BLaER1 treated with 17β-estradiol and CSF1 and Interleukin-3, amounts not matched to agents 10 nM and 100 nM (cell line): ENCODE results near the gene SNX18.

Experiments
- H3K27ac ChIP-seq, 11 experiments: shearing (Covaris generic); formaldehyde crosslinking; 2 replicates each; pipeline ENCODE4 v1.8.1; 2022
- H3K27me3 ChIP-seq, 11 experiments: shearing (Covaris generic); formaldehyde crosslinking; 2 replicates each; pipeline ENCODE4 v1.8.1; 2022
- H3K36me3 ChIP-seq, 11 experiments: shearing (Covaris generic); formaldehyde crosslinking; 2 replicates each; pipeline ENCODE4 v1.8.1; 2022
- H3K4me1 ChIP-seq, 10 experiments: shearing (Covaris generic); formaldehyde crosslinking; 2 replicates each; pipeline ENCODE4 v1.8.1; 2022
- H3K4me2 ChIP-seq, 11 experiments: shearing (Covaris generic); formaldehyde crosslinking; 2 replicates each; pipeline ENCODE4 v1.8.1; 2022
- H3K4me3 ChIP-seq, 10 experiments: shearing (Covaris generic); formaldehyde crosslinking; 2 replicates each; pipeline ENCODE4 v1.8.1; 2022
- H3K9ac ChIP-seq, 11 experiments: shearing (Covaris generic); formaldehyde crosslinking; 2 replicates each; pipeline ENCODE4 v1.8.1; 2022
- H3K9me3 ChIP-seq, 11 experiments: shearing (Covaris generic); formaldehyde crosslinking; replicated peaks in 1 of 11; 2 replicates each; pipeline ENCODE4 v1.8.1; 2022
- H4K20me1 ChIP-seq, 11 experiments: shearing (Covaris generic); formaldehyde crosslinking; 2 replicates each; pipeline ENCODE4 v1.8.1; 2022
- Cebpa-rat ChIP-seq, 11 experiments: shearing (Covaris generic); IDR thresholded peaks; 2 replicates each; pipeline ENCODE4 v1.8.1; 2022

SNX18 gene

DNA sequence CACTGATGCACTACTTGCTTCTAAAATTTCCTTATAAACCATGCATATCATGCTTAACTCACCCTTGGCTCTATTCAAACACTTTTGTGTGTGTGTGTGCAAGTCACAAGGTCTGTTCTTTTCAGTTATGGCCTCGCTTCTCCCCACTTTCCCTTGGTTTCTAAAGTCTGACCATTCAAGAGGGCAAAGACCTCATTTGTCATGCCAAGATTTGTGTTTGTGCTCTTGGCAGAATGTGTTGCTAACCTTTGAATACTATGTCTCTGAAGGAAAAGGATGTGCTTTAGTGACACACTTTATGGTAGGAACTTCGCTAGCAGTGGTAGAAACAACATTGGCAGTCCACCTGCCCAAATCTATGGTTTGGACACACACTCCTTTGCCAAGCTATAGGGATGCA is 50.4 kb downstream of the SNX18 start:
- peaks cover 0 to 7% (median 0%) of the 10 kb centered on the region in 10 experiments; a peak in 3 of 20 replicates for H3K4me1 ChIP-seq
- no peak overlapping the region for H3K4me2 ChIP-seq
- H3K36me3 ChIP-seq, result 0 out of 22 replicates have a peak, but pooled peaks cover 0 to 6% (median 0%) of the 10 kb centered on the region in 11 experiments
- no peaks in the 10 kb centered on the region for H4K20me1 ChIP-seq
- H3K4me3 ChIP-seq, result no peak overlapping the region
- H3K9ac ChIP-seq, result no peak overlapping the region
- TF ChIP-seq Cebpa-rat (IDR thresholded peaks at IDR 0.05), result no peak
- no peak overlapping the region for H3K27ac ChIP-seq
- H3K27me3 ChIP-seq, result no peaks in the 10 kb centered on the region
- H3K9me3 ChIP-seq, result peaks cover 0 to 14% (median 0%) of the 10 kb centered on the region in 11 experiments; a peak in 9 of 22 replicates

DNA sequence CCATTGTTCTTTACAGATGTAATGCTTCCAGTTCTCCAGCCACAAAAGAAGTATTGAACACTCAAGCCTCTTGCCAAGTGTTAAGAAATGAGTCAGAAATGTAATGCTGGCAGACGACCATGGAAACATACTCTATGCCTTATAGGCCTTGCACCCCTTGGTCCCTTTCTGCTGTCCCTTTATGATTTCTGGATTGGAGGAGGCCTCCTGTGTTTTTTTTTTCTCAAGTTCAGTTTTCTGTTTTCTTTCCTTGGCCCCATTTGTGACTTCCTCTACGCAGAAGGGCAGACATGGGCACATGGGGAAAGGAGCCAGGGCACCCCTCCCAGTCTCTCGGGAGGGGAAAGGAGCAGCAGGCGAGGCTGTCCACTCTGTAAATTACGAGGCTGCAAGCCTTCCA is 53.4 kb downstream of the SNX18 start:
- H3K4me3 ChIP-seq, result no peak overlapping the region
- peak overlapping the region in 2 of 11 experiments; percentile 22 to 52; a peak in 4 of 22 replicates for H3K4me2 ChIP-seq
- H4K20me1 ChIP-seq, result no peaks in the 10 kb centered on the region
- peaks cover 0 to 14% (median 0%) of the 10 kb centered on the region in 11 experiments; a peak in 9 of 22 replicates for H3K9me3 ChIP-seq
- no peak overlapping the region for H3K9ac ChIP-seq
- 0 out of 22 replicates have a peak, but pooled peaks cover 0 to 6% (median 0%) of the 10 kb centered on the region in 11 experiments for H3K36me3 ChIP-seq
- H3K27me3 ChIP-seq, result no peaks in the 10 kb centered on the region
- H3K27ac ChIP-seq, result no peak overlapping the region
- H3K4me1 ChIP-seq, result peaks cover 0 to 18% (median 0%) of the 10 kb centered on the region in 10 experiments; a peak in 3 of 20 replicates
- TF ChIP-seq Cebpa-rat (IDR thresholded peaks at IDR 0.05), result no peak

DNA sequence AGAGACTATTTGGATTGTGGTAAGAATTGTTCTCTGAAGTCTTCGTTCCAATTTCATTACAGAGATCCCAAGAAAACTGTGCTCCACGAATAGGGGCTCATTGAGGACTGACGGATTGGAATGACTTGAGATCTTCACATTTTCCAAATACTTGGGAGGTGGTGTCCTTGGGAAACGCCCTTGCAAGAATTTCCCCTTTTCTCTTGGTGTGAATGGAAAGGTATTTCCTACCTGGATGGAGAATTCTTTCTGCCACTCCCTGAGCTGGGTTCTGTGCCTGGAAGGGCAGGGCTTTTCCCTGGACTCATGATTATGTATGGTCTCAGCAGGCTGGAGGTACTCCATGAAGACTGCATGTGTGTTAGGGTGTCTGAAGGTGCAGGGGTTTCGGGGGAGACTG is 53.9 kb downstream of the SNX18 start:
- Histone ChIP-seq H3K9me3 (peaks cover 0 to 14% (median 0%) of the 10 kb centered on the region in 11 experiments; a peak in 9 of 22 replicates), H3K4me3 (no peak overlapping the region), H3K36me3 (0 out of 22 replicates have a peak, but pooled peaks cover 0 to 6% (median 0%) of the 10 kb centered on the region in 11 experiments), H3K27me3 (no peaks in the 10 kb centered on the region), H3K27ac (no peak overlapping the region), H3K4me2 (no peak overlapping the region), H3K9ac (no peak overlapping the region), H3K4me1 (peaks cover 0 to 21% (median 0%) of the 10 kb centered on the region in 10 experiments; a peak in 3 of 20 replicates), H4K20me1 (no peaks in the 10 kb centered on the region)
- no peak for TF ChIP-seq Cebpa-rat (IDR thresholded peaks at IDR 0.05)

GRCh38 chr5:54573812-54574489 is 56.4 kb downstream of the SNX18 start:
- no peak overlapping the region for H3K27ac ChIP-seq
- H3K36me3 ChIP-seq, result no peaks in the 10 kb centered on the region
- H4K20me1 ChIP-seq, result no peaks in the 10 kb centered on the region
- no peak for TF ChIP-seq Cebpa-rat (IDR thresholded peaks at IDR 0.05)
- peaks cover 0 to 46% (median 2%) of the 10 kb centered on the region in 10 experiments; a peak in 9 of 20 replicates for H3K4me1 ChIP-seq
- H3K27me3 ChIP-seq, result no peaks in the 10 kb centered on the region
- H3K9me3 ChIP-seq, result no peaks in the 10 kb centered on the region
- no peak overlapping the region for H3K4me3 ChIP-seq
- H3K4me2 ChIP-seq, result peak overlapping the region in 2 of 11 experiments; percentile 13 to 40; a peak in 3 of 22 replicates
- no peak overlapping the region for H3K9ac ChIP-seq

- Histone ChIP-seq H3K9me3 (no peaks in the 10 kb centered on the region), H4K20me1 (no peaks in the 10 kb centered on the region), H3K4me2 (peak overlapping the region in 5 of 11 experiments; percentile 15 to 63 (median 43); a peak in 7 of 22 replicates), H3K9ac (no peak overlapping the region), H3K4me1 (peaks cover 0 to 75% (median 6%) of the 10 kb centered on the region in 10 experiments; a peak in 10 of 20 replicates), H3K27ac (peak overlapping the region in 1 of 11 experiments; percentile 0; a peak in 1 of 22 replicates), H3K4me3 (no peak overlapping the region), H3K36me3 (no peaks in the 10 kb centered on the region), H3K27me3 (no peaks in the 10 kb centered on the region)
- no peak for TF ChIP-seq Cebpa-rat (IDR thresholded peaks at IDR 0.05)
These were observed 60.0 kb downstream of the SNX18 start for GRCh38 chr5:54577528-54577927.

DNA sequence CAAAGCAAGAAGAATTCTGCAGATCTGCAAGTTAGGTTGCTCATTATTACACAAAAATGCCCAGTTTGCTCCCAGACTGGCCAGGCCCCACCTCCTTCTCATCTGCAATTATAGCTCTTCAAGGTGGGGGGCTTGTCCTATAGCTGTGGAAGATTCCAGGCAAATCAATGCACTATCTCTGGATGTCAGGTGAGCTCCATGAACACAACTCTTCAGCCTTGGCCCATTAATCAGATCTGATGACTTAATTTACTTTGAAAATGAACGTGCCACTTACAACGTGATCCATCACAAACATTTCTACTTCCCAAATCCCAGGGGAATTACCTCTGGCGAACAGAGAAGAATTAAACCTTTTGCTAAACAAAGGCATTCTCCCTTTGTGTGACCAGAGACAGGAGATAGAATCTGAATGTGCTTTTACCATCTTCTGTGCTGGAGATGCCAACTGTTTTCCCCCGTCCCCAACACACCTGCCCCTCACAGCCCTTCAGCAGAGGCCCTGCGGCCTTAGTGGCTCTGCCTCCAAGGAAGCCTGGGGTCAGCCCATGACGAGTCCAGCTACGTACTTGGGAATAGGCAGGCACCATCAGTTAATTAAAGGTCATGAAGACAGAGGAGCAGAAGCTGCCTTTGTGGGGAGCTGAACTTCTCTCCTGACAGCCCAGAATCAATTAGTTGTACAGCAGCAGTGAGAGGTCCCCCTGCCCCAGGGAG is 60.5 kb downstream of the SNX18 start:
- Histone ChIP-seq H4K20me1 (no peaks in the 10 kb centered on the region), H3K27me3 (no peaks in the 10 kb centered on the region), H3K27ac (peak overlapping the region in 1 of 11 experiments; percentile 0; a peak in 1 of 22 replicates), H3K4me3 (no peak overlapping the region), H3K4me2 (peak overlapping the region in 4 of 11 experiments; percentile 15 to 63 (median 50); a peak in 7 of 22 replicates), H3K9ac (no peak overlapping the region), H3K4me1 (peaks cover 0 to 80% (median 6%) of the 10 kb centered on the region in 10 experiments; a peak in 10 of 20 replicates), H3K36me3 (no peaks in the 10 kb centered on the region), H3K9me3 (no peaks in the 10 kb centered on the region)
- TF ChIP-seq Cebpa-rat (IDR thresholded peaks at IDR 0.05), result no peak

DNA sequence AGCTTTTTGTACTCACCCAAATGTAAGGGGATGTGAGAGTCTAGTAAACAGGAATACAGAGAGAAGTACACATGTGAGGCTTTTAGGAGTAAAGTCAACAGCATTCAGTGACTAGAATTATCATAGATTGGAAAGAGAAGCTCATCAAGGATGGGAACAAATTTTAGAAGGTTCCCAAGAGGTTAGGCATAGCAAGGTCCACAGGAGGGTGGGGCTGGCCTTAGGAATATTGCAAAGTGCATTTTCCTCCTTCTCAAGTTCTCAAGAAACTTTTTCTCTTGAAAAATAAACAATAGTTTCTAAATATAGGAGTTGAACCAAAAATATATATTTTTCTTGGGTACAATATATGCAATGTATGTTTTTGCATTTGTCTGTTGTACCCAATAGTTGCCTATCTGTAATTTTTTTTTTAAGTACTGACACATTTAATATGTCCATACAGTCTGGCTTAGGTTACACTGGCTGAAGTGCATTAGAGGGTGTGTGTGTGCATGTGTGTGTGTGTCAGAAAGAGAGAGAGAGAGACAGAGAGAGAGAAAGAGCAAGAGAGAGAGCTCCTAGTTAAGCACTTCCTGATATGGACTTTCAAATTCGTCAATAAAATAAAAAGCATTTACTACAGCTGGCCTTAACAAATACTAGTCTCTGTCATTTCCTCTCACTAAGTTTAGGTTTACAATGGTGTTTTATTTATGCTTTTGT is 62.2 kb downstream of the SNX18 start:
- no peaks in the 10 kb centered on the region for H3K27me3 ChIP-seq
- no peak overlapping the region for H3K9ac ChIP-seq
- H3K4me1 ChIP-seq, result peaks cover 0 to 75% (median 6%) of the 10 kb centered on the region in 10 experiments; a peak in 10 of 20 replicates
- peak overlapping the region in 2 of 11 experiments; percentile 42 to 89; a peak in 3 of 22 replicates for H3K4me2 ChIP-seq
- H3K4me3 ChIP-seq, result no peak overlapping the region
- no peaks in the 10 kb centered on the region for H4K20me1 ChIP-seq
- 0 out of 22 replicates have a peak, but pooled peaks cover 0 to 2% (median 0%) of the 10 kb centered on the region in 11 experiments for H3K9me3 ChIP-seq
- TF ChIP-seq Cebpa-rat (IDR thresholded peaks at IDR 0.05), result no peak
- H3K27ac ChIP-seq, result peak overlapping the region in 1 of 11 experiments; percentile 73; a peak in 1 of 22 replicates
- H3K36me3 ChIP-seq, result no peaks in the 10 kb centered on the region

DNA sequence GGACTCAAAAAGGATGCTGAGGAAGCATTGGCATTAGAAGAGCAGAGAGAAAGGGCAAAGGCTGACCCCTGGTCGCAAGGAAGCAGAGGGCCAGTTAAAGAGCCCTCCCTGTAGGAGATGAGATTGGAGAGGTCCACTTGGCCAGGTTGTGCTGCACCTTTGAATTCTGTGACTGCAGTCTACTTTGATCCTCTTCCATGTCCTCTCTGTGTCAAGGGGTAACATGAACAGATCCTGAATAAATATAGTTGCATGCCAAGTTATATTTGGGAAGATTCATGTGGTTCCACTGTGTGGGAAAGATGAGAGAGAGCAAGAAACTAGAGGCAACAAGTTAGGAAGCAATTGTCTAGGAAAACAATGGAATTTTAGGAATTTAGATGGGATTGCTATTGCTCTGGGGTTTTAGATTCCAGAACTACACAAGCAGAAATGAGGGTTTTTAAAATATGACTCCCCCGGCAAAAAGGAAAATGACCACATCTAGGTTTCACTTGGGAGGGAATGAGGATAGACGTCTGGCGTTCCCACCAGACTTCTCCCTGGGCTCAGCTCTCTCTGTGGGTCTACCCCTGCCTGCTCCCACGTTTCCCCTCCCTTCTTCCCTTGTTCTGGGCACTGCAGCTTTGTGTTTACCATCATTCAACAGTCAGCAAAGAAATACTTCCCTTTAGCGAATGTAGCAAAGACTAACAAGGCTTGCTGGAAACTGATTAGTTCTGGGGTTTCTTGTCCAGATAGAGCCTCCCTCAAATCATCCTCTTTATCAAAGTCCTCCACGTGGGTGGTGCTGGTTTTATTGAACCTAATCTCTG is 63.6 kb downstream of the SNX18 start:
- no peaks in the 10 kb centered on the region for H3K36me3 ChIP-seq
- peaks cover 0 to 75% (median 6%) of the 10 kb centered on the region in 10 experiments; a peak in 10 of 20 replicates for H3K4me1 ChIP-seq
- H3K27ac ChIP-seq, result peak overlapping the region in 4 of 11 experiments; percentile 10 to 73 (median 38); a peak in 4 of 22 replicates
- peak overlapping the region in 1 of 11 experiments; percentile 59; a peak in 1 of 22 replicates for H3K9ac ChIP-seq
- no peaks in the 10 kb centered on the region for H4K20me1 ChIP-seq
- peak overlapping the region in 5 of 11 experiments; percentile 2 to 89 (median 59); a peak in 8 of 22 replicates for H3K4me2 ChIP-seq
- H3K27me3 ChIP-seq, result no peaks in the 10 kb centered on the region
- H3K4me3 ChIP-seq, result no peak overlapping the region
- peaks cover 4 to 12% (median 8%) of the 10 kb centered on the region in 11 experiments; a peak in 20 of 22 replicates for H3K9me3 ChIP-seq
- TF ChIP-seq Cebpa-rat (IDR thresholded peaks at IDR 0.05), result no peak
